Stimulated activated CD8-positive, alpha-beta memory T cell treated with anti-CD3 and anti-CD28 coated beads, Interleukin-12 subunit alpha, Interleukin-12 subunit beta, amount 100 ng/mL, for 24 hours (primary cell): ENCODE data around the gene ELN.
"Not testable (repeated sequence)": the region's sequence is repeated elsewhere in the genome, so short reads cannot be mapped to it uniquely, and the experiment has no call there.

Experiments used
- DNase-seq: peaks from one replicate; pipeline ENCODE4 v3.0.0-alpha.2; 2020; ENCODE audit errors: extremely low read depth

The ELN gene

DNA sequence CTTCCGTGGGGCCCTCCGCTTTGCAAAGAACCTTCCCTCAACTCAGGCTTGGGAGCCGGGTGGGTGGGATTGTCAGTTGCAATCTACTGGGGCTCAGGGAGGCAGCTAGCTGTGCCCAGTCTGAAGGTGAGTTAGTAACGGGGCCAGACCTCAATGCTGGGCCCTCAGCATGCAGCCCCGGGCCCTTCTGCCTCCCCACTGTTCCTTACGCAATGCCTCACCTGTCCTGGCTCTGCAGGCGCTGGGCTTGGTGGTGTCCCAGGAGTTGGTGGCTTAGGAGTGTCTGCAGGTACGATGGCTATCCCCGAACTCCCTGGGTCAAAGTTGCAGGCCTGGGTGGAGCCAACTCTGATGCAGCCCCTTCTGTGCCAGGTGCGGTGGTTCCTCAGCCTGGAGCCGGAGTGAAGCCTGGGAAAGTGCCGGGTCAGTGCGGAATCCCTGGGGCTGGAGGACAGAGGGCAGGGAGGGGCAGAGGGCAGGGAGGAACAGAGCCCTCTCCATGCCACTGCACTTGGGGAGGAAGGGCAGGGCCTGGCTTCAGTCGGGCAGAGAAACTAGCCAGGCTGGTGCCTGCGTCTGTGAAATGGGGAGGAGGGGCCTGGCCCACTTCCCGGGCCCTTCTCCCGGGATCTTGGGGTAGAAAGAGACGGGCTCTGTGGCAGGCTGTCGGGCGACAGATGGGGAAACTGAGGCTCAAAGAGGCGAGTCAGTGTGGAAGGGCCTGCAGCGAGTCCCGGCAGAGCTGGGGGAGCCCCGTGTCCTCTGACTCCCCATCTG, 15.0 kb downstream of the ELN start:
- DNase-seq = no peak

DNA sequence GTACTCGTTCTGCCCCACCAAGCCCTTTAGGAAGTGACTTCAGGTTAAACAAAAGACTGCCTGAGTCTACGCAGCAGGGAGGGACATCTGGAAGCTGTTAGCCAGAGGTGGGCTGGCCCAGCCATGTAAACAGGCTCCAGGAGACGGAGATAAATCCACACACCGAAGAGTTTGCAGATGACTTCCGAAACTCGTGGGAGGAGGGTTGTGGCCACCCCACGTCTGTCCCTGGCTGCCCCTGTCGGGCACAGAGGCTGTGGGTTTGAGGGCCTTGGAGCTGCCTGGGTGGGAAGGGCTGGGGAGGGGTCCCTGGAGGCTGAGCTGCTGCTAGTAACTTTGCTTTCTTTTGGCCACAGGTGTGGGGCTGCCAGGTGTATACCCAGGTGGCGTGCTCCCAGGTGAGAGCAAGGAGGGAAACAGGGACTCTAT, 15.6 kb downstream of the ELN start:
- no peak for DNase-seq

DNA sequence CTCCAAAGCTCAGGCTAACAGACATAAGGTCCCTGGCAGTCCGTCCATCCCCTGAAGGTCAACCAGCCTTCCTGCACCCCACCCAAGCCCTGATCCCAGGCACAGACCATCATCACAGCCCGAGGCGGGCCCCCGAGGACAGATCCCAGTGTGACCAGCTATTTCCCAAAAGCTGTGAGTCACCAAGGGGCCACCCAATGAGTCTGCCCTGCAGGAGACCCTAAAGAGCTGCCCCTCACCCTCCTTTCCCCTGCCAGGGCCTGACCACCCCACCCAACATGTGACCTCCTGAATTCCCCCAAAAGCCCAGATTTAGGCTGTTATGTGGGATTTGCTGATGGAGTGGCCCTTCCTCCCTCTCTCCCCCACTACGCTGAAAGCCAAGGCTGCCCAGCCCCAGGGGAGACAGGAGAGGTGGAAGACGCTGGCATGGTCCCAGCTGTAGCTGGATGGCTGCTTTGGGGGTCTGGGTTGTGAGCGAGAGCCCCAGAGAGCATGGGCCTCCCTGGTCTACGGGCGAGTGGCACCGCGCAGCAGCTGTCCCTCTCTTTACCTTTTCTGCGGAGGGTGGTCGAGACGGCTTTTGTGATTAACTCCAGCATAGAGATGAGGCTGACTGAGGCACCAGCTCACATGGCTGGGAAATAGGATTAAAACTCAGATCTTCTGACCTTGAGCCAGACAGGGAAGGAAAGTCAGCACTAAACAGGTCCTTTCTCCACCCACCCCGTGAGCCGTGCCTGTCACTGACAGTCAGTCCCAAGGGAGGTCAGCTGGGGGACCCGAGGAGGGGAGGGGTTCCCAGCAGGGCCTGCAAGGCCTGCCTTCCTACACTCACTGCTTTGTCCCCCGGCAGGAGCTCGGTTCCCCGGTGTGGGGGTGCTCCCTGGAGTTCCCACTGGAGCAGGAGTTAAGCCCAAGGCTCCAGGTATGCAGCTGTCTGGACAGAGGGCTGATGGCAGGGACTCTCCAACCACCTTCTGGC, 16.7 kb downstream of the ELN start:
- no peak for DNase-seq

DNA sequence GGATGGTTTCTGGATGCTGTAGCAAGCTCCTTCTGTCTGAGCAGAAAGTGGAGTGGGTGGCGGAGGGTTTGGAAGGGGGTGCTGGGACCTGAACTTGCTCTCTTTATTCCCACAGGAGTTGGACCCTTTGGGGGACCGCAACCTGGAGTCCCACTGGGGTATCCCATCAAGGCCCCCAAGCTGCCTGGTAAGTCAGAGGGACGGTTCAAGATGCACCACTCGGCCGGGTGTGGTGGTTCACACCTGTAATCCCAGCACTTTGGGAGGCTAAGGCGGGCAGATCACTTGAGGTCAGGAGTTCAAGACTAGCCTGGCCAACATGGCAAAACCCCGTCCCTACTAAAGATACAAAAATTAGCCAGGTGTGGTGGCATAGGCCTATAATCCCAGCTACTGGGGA, 18.6 kb downstream of the ELN start:
- not testable (repeated sequence) for DNase-seq

DNA sequence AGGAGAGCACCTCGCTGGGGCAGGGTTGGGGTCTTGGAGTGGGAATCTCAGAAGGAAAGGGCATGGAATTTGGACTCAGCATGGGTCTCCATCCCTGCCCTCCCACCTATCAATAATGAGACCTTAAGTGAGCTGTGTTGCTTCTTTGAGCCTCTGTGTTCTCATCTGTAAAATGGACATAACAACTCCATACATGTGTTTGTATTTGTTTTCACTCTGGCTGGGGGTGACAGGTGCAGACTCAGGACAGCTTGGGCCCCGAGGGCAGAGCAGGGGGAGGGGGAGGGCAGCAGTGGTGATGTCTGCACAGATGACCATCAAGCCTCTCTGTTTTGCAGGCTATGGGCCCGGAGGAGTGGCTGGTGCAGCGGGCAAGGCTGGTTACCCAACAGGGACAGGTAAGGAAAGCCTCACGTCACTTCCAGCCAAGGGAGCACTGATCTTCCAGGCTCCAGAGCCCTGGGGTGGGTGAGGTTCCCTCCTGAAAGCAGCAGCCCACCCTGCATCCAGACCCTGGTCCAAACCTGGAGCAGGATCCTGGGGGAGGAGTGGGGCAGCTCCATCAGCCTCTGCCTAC, 19.9 kb downstream of the ELN start:
- DNase-seq = no peak

DNA sequence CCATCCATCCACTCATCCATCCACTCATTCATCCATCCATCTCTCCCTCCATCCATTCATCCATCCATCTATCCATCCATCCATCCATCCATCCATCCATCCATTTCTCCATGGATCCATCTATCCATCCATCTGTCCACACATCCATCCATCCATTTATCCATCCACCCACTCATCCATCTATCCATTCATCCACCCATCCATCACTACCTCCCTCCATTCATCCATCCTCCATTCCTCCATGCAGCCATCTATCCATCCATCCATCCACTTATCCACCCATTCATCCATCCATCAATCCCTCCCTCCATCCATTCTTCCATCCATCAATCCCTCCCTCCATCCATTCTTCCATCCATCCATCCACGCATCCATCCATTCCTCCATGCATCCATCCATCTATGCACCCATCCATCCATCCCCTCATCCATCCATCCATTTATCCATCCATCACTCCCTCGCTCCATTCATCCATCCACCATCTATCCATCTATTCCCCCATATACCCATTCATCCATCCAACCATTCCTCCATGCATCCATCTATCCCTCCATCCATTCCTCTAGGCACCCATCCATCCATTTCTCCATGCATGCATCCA, 21.1 kb downstream of the ELN start:
- DNase-seq = no peak

DNA sequence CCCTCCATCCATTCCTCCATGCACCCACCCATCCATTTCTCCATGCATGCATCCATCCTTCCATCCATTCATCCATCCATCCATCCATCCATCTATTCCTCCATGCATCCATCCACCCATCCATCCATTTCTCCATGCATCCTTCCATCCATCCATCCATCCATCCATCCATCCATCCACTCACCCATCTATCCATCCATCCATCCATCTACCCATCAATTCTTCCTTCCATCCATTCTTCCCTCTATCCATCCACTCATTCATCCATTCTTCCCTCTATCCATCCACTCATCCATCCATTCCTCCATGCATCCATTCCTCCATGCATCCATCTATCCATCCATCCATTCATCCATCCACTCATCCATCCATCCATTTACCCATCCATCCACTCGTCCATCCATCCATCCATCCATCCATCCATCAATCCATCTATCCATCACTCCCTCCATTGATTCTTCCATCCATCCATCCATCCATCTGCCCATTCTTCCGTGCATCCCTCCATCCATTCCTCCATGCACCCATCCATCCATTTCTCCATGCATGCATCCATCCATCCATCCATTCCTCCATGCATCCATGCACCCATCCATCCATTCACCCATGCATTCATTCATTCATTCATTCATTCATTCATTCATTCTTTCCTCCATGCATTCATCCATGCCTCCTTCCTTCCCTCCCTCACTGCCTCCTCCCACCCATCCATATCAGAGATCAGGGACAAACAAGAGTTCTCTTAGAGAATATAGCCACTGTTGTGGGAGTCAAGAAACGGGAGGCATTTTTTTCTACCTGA, 22.2 kb downstream of the ELN start:
- no peak for DNase-seq

DNA sequence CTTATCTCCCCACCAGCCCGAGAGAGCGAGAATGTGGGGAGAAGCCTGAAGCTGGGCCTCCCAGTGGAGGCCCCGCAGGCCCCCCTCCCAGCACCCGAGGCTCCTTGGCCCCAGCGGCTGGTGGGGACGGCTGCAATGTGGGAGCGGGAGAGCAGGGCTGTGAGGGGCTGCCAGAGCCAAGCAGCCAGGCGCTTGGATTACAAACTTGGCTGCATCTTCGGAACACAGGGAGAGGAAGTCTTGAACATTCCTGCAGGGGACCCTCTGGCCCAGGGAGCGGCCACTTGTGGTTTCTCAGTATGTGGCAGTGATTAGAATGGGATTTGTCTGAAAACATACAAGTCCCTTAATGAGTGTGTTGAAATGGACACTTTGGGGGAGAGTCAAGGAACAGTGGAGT, 23.2 kb downstream of the ELN start:
- DNase-seq = no peak

DNA sequence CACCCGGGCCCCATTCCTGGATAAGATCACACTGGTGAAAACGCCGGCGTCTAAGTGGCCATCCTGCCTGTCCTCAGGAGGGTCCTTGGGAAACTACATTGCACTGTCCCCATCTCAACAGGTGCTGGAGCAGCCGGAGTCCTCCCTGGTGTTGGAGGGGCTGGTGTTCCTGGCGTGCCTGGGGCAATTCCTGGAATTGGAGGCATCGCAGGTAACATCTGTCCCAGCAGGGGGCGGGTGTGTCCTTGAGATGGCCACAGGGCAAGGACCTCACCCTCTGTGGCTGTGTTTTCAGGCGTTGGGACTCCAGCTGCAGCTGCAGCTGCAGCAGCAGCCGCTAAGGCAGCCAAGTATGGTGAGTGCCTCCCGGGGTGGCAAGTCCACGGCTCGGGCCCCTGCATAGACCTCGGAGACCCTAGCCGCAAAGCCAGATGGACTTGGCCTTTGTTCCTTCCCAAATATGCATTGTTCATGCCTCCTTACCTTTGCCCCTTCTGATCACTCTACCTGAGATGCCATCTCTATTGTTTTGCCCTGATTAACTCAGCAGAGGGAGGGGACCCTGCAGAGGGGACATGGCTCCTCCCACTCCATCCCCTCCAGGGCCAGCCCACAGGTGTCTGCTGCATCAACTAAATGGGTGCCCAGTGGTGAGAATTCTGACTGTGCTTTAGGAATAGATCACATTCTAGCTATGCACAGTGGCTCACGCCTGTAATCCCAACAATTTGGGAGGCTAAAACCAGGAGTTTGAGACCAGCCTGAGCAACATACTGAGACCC, 23.8 kb downstream of the ELN start:
- no peak for DNase-seq

DNA sequence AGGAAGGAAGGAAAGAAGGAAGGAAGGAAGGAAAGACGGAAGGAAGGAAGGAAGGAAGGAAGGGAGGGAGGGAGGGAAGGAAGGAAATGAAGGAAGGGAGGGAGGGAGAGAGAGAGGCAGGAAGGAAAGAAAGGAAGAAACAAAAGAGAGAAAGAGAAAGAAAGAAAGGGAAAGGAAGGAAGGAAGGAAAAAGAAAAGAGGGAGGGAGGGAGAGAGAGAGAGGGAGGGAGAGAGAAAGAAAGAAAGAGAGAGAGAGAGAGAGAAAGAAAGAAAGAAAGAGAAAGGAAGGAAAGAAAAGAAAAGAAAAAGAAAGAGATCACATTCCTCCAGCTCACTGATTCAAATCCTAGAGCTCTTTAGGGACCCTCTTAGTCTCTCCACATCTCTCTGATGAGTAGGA, 24.7 kb downstream of the ELN start:
- DNase-seq = no peak

DNA sequence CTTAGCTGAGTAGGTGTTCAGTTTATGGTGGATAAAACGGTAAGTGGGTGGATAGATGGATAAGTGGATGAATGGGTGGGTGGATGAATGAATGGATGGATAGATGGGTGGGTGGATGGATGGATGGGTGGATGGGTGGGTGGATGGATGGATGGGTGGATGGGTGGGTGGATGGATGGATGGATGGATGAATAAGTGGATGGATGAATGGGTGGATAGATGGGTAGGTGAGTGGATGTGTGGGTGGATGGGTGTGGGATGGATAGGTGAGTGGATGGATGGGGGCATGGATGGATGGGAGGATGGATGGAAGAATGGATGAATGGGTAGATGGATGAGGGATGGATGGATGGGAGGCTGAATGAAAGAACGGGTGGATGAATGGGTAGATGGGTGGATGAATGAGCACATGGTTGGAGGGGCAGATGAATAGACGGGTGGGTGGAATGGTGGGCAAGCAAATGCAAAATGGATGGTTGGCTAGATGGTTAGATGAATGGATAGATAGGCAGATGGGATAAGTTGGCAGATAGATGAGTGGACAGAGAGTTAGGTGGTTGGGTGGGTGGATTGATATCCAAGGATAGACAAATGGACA, 25.7 kb downstream of the ELN start:
- DNase-seq = no peak

DNA sequence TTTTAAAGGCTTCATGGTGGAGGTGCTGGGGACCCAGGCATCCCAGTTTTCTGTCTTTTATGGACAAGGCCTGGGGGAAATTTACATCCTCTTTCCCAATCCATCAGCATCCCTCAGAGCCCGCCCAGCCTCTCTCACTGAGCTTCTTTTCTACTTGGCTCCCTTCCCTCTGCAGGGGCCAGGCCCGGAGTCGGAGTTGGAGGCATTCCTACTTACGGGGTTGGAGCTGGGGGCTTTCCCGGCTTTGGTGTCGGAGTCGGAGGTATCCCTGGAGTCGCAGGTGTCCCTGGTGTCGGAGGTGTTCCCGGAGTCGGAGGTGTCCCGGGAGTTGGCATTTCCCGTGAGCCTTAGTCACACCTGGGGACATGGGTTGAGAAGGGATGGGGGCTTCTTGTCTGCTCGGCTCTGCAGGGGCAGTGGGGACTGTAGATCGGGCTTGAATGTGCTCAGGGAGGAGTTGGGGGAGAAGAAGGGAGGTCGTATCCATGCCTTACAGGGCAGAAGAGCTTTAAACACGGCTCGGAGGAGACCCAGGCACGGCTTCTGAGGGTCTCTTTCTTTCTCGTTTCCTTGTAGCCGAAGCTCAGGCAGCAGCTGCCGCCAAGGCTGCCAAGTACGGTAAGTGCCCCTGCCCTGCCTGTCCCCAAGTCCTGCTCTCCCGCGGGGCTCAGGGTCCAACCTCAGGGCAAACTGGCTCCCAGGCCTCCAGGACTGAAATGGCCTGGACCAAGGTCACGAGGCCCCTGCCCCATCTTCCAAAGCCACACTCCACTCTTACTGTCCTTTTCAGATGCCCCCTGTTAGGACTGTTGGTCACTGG, 28.3 kb downstream of the ELN start:
- no peak for DNase-seq

DNA sequence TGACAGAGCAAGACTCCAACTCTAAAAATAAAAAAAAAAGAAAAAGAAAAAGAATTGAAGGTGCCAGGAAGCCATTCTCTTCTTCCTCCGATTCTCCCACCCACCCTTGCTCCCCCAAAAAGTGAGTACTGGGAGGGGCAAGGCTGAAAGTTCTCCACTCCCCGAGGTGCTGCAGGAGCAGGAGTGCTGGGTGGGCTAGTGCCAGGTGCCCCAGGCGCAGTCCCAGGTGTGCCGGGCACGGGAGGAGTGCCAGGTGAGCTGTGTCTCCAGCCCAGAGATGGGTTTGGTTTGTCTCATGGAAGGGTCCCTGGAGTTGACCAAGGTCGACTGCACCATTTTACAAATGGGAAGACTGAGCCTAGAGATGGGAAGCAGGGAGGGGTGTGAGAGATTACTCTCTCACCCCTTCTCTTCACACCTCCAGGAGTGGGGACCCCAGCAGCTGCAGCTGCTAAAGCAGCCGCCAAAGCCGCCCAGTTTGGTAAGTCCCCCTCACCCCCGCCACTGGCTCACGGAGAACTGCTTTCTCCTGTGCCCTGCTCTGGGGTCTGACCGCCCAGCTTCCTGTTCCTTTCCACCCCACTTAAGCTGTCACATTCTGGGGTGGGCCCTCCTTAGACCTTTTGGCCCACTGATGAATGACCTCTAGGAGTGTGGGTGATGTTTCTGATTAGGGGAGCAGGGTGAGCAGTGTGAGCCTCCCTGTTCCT, 29.4 kb downstream of the ELN start:
- no peak for DNase-seq

DNA sequence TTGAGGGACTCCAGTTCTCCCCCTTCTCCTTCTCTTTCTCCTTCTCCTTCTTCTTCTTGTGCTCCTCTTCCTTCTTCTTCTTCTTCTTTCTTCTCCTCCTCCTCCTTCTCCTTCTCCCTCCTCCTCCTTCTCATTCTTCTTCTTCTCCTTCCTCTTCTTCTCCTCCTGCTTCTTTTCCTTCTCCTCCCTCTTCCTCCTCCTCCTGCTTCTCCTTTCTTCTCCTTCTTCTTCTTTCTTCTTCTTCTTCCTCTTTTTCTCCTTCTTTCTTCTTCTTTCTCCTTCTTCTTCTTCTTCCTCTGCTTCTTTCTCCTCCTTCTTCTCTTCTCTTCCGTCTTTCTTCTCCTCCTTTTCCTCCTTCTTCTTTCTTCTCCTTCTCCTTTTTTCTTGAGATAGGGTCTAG, 30.0 kb downstream of the ELN start:
- no peak for DNase-seq

DNA sequence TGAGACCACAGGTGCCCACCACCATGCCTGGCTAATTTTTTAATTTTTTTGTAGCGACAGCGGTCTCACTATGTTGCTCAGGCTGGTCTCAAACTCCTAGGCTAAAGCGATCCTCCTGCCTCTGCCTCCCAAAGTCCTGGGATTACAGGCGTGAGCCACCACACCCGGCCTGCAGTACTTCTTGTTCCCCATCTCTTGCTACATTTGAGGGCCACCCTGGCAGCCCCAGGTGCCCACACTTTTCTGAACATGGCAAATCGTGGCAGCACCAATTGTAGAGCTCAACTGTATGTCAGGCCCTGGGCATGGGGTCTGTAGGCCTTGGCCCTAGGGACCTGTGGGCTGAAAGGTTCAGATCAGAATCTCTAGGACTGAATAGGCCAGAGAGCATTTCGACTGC, 30.5 kb downstream of the ELN start:
- DNase-seq = no peak

DNA sequence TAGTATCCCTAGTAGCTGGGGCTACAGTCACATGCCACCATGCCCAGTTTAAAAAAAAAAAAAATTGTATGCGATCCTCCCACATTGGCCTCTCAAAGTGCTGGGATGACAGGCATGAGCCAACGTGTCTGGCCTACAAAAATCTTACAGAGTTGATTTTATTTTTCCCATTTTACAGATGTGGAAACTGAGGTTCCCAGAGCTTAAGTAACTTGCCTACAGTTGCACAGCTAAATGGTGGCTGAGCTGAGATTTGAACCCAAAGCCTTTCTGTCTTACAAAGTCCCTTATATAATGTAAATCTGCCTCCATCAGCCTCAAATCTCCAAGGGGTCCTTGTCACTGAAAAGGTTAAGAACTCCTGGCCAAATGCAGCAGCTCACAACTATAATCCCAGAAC, 31.1 kb downstream of the ELN start:
- no peak for DNase-seq

DNA sequence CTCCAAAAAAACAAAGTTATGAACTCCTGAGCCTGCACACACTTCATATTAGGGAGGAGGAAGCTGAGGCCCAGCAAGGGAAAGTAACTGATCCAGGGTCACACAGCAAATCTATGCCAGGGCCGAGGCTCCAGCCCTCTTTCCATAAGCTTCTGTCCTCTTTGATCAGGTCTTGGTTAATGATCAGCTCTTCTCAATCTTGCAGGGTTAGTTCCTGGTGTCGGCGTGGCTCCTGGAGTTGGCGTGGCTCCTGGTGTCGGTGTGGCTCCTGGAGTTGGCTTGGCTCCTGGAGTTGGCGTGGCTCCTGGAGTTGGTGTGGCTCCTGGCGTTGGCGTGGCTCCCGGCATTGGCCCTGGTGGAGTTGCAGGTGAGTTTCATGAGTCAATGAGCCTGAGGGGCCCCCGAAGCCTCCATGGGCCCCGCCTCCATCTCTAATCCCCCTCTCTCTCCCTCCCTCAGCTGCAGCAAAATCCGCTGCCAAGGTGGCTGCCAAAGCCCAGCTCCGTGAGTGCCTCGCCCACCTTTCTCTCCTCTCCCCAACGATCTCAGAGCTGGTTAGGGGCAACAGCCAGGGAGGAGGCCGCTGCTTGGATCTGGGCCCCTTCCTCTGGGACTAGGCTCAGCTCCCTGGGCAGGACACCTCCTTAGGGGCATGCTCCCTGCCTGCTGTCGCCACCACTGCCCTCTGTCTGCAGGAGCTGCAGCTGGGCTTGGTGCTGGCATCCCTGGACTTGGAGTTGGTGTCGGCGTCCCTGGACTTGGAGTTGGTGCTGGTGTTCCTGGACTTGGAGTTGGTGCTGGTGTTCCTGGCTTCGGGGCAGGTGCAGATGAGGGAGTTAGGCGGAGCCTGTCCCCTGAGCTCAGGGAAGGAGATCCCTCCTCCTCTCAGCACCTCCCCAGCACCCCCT, 32.0 kb downstream of the ELN start:
- DNase-seq = no peak
